SK-N-DZ (cell line): ENCODE results near the gene BMPR1A.
"Not testable (repeated sequence)": the region's sequence is repeated elsewhere in the genome, so short reads cannot be mapped to it uniquely, and the experiment has no call there.

Experiments used
- DNase-seq: peaks from one replicate; pipeline ENCODE4 v3.0.0-alpha.2; 2015; ENCODE audit warnings: low spot score
- small RNA-seq, 2 experiments: library from RNA; depleted of rRNA; stranded (forward); fragments of <200 nt; gene quantifications; one replicate each; pipeline ENCODE3, GENCODE V24; 2014

BMPR1A gene

DNA sequence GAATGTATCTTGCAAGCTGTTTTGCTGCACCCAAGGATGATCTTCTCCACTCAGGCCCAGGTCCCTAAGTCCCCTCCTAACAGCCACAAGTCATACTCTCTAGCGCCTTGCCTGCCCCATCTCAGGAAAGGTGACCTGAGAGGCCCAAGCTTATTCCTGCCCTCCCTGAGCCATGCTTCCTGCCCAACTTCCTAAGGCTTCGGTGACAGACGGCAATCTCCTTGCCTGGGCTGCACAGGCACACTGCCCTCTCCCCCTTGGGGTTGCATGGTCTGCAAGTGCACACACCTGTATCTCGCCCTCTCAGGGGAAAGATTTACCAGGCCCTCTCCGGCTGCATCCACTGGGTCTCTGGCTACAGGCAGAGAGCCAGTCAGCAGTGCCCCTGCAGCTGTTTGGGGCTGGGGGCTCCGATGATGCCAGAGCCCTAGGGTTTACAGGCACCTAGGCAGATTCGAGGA is 211.1 kb downstream of the BMPR1A start:
- DNase-seq, result no peak

DNA sequence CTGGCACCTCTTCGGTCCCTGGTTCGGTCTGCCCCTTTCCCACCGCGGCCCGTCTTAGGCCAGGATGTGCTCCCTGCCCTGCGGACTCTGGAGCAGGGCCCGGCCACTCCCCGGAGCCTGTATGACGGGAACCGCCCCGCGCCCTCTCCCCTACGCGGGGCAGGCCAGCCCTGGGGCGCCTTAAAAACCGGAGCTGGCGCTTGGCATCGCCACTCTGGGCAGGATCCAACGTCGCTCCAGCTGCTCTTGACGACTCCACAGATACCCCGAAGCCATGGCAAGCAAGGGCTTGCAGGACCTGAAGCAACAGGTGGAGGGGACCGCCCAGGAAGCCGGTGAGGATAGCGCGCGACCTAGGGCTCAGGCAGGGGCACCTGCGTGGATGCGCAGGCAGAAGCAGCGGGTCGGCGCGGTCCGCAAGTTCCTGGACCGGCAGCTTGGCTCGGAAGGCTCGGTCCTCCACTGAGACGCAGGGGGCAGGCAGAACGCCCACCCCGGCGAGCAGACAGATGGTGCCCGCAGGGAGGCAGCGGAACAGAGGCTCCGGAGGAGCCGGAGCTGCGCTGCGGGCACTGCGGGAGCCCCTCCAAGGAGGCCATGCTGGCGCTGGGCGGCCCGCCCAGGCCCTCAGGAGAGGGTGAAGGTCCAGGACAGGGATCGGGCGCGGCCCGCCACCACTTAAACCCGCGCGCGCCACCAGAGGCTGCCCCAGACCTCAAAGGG is 212.0 kb downstream of the BMPR1A start, which contains the start of gene ADIRF:
TSS of gene ADIRF (plus strand) at position 212 of the 723 bp plus-strand sequence. CDS start at position 275, 63 bp downstream.
- DNase-seq, result no peak

DNA sequence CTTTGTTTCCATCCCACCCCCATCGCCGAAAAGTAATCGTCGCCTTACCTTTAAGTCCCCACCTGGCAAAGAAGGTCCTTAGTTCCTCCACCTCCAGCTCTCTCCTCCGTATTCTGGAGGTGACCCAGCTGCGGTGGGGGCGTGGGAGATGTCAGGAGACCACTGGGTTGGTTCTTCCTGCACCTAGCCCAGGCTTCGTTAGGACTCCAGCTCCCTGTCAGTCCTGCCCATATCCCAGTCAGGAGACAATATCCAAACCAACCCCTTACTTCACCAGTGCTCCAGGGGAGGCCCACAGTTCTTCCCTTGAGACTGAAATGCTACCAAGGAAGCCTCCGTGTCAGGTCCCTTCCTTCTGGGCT is 212.6 kb downstream of the BMPR1A start:
- DNase-seq, result no peak

DNA sequence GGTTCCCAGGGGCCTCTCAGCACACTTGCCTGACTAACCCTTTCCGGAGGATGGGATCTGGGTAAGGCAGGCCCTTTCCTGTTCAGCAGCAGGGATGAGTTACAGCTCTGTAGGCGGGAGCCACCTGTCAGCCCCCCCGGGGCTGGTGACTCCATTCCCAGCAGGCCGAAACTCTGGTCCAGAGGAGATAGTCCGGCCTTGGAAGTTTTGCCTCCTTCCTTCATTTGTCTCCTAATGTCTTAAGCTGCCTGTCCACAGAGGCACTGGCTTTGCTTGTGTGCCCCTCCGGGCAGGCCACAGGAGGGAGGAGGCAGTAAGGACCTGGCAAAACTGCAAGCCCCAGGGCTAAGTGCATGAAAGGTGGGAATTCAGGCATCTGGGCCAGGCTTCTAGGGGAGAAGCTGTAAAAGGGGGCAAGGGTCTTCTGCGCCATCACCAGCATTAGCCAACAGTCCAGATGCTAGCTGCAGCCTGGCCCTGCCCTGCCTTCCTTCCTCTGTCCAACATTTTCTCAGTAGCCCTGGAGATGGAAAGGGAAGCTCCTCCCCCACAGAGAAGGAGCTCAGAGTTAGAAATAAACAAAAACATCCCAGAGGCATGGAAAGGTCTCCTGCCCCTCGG is 213.1 kb downstream of the BMPR1A start:
- DNase-seq, result no peak

DNA sequence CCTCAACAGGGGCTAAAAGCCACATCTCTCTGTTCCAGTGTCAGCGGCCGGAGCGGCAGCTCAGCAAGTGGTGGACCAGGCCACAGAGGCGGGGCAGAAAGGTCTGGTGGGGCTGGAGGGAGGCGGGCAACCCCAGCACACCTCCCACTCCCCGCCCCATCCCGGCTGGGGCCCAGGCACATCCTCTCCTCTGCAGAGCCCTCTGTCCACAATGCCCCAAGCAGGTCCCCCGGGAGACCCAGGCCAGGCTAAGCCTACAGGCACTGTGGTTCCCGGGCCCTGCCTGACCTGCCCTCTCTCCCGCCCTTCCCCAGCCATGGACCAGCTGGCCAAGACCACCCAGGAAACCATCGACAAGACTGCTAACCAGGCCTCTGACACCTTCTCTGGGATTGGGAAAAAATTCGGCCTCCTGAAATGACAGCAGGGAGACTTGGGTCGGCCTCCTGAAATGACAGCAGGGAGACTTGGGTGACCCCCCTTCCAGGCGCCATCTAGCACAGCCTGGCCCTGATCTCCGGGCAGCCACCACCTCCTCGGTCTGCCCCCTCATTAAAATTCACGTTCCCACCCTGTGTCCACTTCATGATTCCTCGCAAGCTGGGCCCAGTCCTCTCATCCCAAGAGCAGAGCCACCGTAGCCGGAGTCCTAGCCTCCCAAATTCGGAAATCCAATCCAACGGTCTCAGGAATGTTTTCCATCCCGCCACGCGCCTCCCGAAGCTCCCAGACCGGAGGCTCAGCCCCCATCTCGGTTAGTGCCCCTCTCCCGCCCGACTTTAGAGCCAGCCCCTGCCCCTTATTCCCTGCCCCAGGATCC is 214.0 kb downstream of the BMPR1A start:
- DNase-seq, result peak; percentile 83

DNA sequence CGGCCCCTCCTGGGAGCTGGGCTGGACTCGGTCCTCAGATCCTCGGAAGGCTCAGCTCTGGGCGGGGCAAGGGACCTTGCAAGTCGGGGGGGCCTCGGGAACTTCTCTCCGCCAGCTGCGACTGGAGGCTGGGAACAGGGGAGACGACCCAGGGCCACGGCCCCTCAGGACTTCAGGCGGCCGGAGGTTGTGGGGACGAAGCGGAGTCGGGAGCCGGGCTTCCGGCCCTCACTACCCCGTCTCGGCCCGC is 214.5 kb downstream of the BMPR1A start:
- no peak for DNase-seq

DNA sequence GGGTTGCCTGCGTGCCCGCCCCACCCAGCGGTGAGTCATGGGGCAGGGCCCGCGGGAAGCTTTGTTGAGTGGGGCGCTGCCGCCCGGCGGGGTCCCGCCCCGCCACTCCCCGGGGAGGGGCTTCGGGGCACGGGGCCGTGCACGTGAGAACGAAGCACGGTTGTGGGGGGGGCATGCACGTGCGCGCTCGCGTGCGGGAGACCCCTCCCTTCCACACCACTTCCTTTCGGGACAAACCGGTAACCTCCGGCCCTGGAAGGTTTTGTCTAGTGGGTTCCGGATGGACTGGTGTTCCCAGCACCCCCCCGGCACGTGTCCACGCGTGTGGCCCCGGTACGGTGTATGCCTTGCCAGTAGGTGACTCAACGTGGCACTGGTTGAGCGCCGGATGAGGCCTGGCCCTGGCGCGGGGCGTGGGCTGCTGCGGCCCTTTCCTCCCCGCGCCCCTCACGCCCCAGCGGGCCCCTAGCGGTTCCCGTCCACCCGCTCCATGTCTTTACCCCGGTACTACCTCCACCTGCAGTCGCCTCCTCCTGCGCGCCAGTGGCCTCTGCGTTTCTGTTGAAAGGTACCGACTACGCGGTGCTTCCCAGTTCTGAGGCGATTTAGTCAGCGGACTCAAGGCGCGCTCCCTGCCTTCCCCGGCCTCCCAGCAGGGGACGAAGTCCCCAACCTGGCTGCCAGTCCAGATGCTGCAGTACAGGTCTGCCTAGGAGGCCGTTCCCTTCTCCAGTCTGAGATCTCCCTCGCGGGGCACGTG is 215.0 kb downstream of the BMPR1A start:
- peak; percentile 64 for DNase-seq

DNA sequence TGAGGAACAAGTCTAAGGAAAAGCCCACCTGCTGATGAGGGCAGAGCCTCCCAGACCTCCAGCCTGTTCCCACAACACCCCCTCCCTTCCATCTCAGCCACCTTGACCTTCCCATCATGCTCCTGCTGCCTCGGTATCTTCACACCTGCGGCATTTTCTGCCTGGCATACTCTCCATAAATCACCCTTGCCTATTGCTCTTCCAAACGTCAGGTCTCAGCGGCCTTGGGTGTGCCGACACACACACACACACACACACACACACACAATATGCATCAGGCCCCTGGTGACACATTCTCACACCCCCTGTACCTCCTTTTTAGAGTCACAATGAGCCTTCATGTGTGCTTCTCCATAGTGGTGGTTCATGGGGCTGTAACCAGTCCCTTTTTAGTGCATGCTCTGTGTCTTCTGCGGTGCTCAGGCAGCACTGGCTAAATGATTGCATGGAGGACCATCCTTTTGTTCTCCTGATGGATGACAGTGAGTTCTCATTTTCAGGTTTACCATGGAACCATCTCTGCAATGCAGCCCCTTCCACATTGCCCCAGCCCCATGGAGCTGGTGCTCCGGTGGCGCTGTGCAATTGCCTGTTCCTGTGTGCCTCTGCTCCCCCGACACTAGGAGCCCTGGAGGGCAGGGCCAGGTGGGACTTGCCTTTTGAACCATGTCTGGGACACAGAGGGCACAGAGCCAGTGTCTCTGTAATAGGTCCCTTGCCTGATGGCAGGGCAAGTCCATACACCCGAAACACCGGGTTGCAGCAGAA is 216.4 kb downstream of the BMPR1A start:
- DNase-seq, result no peak

DNA sequence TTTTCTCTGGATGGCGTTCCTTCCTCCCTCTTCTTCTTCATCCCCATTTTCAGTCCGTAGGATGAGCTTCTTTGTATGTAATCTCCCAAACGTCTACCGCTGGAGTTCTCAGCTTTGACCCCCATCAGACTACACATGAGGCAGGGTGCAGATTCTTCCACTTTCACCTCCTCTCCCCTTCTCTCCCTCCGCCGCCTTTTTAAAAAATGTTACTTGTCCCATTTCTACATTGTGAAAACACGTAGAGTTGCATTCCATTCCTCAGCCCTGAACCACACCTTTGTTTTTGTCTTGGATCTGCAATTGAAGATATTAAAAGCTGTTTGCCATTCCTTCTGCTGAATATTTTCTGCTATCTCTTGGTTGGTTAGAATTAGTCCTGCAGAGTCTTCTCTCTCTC is 218.1 kb downstream of the BMPR1A start:
- no peak for DNase-seq

DNA sequence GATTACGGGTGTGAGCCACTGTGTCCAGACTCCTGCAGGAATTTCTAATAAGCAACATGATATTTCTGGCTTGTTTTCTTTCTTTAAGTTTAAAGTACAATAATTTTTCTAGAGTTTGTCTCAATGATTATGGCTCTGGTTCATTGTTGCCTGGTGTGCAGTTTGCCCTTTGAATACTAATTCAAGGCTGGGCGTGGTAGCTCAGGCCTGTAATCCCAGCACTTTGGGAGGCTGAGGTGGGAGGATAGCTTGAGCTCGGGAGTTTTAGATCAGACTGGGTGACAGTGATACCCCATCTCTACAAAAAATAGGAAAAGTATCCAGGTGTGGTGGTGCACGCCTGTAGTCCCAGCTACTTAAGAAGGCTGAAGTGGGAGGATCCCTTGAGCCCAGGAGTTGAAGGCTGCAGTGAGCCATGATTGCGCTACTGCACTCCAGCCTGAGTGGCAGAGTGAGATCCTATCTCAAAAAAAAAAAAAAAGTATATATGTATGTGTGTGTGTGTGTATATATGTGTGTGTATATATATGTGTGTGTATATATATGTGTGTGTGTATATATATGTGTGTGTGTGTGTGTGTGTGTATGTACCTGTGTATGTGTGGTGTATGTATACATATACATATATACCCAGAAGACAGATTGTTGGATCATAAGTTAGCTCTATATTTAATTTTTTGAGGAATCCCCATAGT is 220.1 kb downstream of the BMPR1A start:
- DNase-seq, result no peak

DNA sequence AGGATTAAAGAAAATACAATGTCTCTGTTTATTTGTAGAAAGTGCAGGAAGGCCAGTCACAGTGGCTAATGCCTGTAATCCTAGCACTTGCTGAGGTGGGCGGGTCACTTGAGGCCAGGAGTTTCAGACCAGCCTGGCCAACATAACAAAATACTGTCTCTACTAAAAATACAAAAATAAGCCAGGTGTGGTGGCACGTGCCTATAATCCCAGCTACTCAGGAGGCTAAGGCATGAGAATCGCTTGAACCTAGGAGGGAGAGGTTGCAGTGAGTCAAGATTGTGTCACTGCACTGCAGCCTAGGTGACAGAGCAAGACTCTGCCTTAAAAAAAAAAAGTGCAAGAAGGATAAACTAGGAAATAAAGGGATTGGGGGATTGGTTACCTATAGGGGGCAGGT is 222.0 kb downstream of the BMPR1A start:
- DNase-seq, result not testable (repeated sequence)

DNA sequence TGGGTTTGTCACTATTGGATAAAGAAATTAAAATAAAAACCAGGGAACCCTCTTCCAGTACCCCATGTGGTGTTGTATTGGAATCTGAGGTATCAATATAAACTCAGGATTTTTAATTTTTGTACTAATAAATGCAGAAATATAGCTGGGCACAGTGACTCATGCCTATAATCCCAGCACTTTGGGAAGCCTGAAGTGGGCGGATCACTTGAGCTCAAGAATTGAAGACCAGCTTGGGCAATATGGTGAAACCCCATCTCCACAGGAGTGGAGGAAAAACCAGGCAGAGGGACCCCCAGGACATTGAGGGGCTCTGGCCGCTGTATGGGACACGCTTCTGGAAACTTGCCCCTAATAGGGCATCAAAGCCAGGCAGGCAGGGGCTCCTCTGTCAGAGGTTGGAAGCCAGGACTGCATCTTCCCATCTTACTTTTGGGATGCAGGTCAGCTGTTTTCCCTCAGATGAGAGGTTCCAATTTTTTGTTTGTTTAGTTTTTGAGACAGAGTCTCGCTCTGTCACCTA is 222.9 kb downstream of the BMPR1A start:
- DNase-seq, result no peak

DNA sequence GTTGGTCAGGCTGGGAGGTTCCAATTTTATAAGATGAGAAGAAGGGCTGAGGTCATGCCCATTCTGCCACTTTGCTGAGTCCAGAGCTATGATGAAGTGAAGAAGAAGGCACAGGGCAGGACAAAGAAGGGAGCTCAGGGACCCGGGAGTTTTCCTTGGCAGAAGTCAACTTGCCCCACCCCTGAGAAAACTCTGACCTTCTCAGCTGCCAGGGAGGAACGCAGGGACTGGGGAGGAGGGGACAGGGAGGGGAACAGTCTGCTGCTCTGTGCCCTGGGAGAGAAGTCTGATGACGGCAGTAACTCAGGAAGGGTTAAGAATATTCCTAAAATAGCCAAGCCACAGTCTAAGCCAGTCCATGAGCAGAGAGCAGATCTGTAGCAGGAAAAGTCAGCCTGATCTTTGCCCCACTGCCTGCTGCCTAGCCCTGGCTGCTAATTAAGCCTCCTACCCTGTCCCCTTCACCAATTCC is 223.6 kb downstream of the BMPR1A start:
- DNase-seq, result no peak

DNA sequence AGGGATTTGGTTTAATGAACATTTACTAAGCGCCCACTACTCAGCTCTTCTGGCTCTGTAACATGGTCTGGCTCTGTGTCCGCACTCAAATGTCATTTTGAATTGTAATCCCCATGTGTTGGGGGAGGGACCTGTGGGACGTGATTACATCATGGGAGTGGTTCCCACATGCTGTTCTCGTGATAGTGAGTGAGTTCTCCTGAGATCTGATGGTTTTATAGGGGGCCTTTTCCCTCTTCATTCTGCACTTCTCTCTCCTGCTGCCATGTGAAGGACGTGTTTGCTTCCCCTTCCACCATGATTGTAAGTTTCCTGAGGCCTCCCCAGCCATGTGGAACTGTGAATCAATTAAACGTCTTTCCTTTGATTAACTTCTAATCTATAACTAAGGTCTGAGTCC is 224.6 kb downstream of the BMPR1A start:
- DNase-seq, result peak; percentile 40

DNA sequence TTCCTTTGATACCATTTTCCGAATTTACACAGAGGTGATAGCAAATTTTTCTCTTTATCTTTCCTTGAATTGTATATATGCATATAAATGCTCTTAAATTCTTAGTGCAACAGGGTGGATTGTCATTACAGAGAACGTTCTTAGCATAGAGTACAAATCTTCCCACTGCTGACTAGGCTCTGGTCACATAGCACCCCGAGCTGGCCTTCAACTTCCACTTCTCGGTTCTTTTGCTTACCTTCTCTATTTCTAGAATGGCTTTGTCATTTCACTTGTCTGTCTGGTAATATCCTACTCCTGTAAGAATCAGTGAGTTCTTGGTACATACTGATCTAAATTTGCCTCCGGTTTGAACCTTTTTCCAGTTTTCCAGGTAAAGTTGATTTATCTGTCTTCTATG is 225.3 kb downstream of the BMPR1A start:
- no peak for DNase-seq

Small RNA genes within 50 kb of the gene (small RNA-seq; reads per million reads assigned to genes)
- gene RNU1-19P, result 0.04 to 0.05 reads per million in 2 experiments
